GM23338 (cell line): Measurements from ENCODE around the gene FAM222A.

ENCODE experiments used
- EZH2 ChIP-seq: fragments of 200-600 bp; sonication (generic); IDR thresholded peaks from one replicate; pipeline ENCODE4 v1.8.0; 2017; ENCODE audit warnings: antibody characterized with exemption, mild to moderate bottlenecking, low read depth; ENCODE audit not compliant: unreplicated experiment
- EZH2phosphoT487 ChIP-seq: fragments of 200-600 bp; sonication (generic); IDR thresholded peaks from one replicate; pipeline ENCODE4 v1.8.1; 2018; ENCODE audit warnings: antibody characterized with exemption; ENCODE audit not compliant: unreplicated experiment
- JUNB ChIP-seq: IDR thresholded peaks from one replicate; pipeline ENCODE4 v1.6.1; 2016; ENCODE audit warnings: antibody characterized with exemption; ENCODE audit not compliant: unreplicated experiment
- NANOG ChIP-seq: IDR thresholded peaks from 2 replicates; pipeline ENCODE4 v1.6.1; 2016; ENCODE audit warnings: antibody characterized with exemption, borderline replicate concordance
- ZNF114 ChIP-seq: fragments of 250-450 bp; sonication (Bioruptor Pico); IDR thresholded peaks from 2 replicates; pipeline ENCODE4 v1.5.0; 2020; ENCODE audit warnings: mild to moderate bottlenecking, moderate library complexity
- TF ChIP-seq, protein P1 (sequence below), 2 experiments: fragments of 200-600 bp in 1 of 2; sonication (generic) in 1 of 2; conservative IDR thresholded peaks; 2 replicates each; pipeline versions ENCODE4 v1.5.1 to v1.6.1; 2016 to 2017; ENCODE audit warnings: antibody characterized with exemption in 2 of 2, low read depth in 2 of 2, mild to moderate bottlenecking in 2 of 2, moderate library complexity in 1 of 2

GRCh38 chr12:109735051-109735521, 21.5 kb downstream of the FAM222A start:
- TF ChIP-seq, protein P1, sequence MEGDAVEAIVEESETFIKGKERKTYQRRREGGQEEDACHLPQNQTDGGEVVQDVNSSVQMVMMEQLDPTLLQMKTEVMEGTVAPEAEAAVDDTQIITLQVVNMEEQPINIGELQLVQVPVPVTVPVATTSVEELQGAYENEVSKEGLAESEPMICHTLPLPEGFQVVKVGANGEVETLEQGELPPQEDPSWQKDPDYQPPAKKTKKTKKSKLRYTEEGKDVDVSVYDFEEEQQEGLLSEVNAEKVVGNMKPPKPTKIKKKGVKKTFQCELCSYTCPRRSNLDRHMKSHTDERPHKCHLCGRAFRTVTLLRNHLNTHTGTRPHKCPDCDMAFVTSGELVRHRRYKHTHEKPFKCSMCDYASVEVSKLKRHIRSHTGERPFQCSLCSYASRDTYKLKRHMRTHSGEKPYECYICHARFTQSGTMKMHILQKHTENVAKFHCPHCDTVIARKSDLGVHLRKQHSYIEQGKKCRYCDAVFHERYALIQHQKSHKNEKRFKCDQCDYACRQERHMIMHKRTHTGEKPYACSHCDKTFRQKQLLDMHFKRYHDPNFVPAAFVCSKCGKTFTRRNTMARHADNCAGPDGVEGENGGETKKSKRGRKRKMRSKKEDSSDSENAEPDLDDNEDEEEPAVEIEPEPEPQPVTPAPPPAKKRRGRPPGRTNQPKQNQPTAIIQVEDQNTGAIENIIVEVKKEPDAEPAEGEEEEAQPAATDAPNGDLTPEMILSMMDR (conservative IDR thresholded peaks at IDR 0.05; ENCODE audit: low read depth in 2 of 2), result no peak
- TF ChIP-seq NANOG (no peak), EZH2phosphoT487 (no peak), EZH2 (no peak), JUNB (no peak), ZNF114 (no peak)
